ENCODE data around the gene SEMA4B.

Gene SEMA4B

DNA sequence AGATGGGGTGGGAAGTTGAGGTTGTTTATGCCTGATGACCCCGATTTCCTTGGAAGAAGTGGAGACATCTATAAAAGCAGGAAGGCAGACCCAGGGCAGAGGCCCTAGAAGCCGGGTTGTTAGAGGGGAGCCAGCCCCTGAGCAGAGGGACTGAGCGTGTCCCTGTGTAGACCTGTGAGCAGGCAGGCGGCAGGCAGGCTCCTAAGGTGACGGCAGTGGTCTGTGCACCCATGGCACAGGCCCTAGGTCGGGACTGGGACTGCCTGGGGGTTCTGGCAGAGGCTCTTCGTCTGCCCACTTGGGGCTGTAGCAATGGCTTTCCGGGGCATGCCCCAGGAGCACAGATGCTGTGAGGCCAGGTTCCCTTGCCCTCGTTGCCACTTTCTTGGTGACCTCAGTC lies 9.9 kb downstream of the SEMA4B start:
- Histone ChIP-seq H3F3A (ENCODE audit: control insufficient read depth, insufficient read depth) (no peaks in the 10 kb centered on the region; the same call in 1 of the 2 replicates), H3K79me2 (ENCODE audit: control insufficient read depth, low read length) (no peaks in the 10 kb centered on the region), H3K27ac (ENCODE audit: low read depth, low read length) (no peak overlapping the region), H3K27me3 (ENCODE audit: control insufficient read depth, low read length) (no peaks in the 10 kb centered on the region), H4K20me1 (ENCODE audit: control insufficient read depth, insufficient read depth, low read depth, low read length) (no peaks in the 10 kb centered on the region), H3K4me2 (ENCODE audit: low read length) (no peak overlapping the region), H3K9me2 (replicated peaks; ENCODE audit: control insufficient read depth, low read length) (no peaks in the 10 kb centered on the region), H3K4me3 (ENCODE audit: low read length) (no peak overlapping the region), H3K9me3 (ENCODE audit: control insufficient read depth, insufficient read depth, low read length) (no peaks in the 10 kb centered on the region), H3K36me3 (ENCODE audit: control insufficient read depth, low read length) (no peaks in the 10 kb centered on the region), H3K4me1 (ENCODE audit: control insufficient read depth, low read length) (peaks cover 25% of the 10 kb centered on the region)
- TF ChIP-seq EZH2phosphoT487 (IDR thresholded peaks at IDR 0.05; ENCODE audit: borderline replicate concordance, low read length) = no peak
- TF ChIP-seq, protein P1, sequence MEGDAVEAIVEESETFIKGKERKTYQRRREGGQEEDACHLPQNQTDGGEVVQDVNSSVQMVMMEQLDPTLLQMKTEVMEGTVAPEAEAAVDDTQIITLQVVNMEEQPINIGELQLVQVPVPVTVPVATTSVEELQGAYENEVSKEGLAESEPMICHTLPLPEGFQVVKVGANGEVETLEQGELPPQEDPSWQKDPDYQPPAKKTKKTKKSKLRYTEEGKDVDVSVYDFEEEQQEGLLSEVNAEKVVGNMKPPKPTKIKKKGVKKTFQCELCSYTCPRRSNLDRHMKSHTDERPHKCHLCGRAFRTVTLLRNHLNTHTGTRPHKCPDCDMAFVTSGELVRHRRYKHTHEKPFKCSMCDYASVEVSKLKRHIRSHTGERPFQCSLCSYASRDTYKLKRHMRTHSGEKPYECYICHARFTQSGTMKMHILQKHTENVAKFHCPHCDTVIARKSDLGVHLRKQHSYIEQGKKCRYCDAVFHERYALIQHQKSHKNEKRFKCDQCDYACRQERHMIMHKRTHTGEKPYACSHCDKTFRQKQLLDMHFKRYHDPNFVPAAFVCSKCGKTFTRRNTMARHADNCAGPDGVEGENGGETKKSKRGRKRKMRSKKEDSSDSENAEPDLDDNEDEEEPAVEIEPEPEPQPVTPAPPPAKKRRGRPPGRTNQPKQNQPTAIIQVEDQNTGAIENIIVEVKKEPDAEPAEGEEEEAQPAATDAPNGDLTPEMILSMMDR (IDR thresholded peaks at IDR 0.05; ENCODE audit: low read depth, low read length, poor library complexity, severe bottlenecking) = no peak

DNA sequence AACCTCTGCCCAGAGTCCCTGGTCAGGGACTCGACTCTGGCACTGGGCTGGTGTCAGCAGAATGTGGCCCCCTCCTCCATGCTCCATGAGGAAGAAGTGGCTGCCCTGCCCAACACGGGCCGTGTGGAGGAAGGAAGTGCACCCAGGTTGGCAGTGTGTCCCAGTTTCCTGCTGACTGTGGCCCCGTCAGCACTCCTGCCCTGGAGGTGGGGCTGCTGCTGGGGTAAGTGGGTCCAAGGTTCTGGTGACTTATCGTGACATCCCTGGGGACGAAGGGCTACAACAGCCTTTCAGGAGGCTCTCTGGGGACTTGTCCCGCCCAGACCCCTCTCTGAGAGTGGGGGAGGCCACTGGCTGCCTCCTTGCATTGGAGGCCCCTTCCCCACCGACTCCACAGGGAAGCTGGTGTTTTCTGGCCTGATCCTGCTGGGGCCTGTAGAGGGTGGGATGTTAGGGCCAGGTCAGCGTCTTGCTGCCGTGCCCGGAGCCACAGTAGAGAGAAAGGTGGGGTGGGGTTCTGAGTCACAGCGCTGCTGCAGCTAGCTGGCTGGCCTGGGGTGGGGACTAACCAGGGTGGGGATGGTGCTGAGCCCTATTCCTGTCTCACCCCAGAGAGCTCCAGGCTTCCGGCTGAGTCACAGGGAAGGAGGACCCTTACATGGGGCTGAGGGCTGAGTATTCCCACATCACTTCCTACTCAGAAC lies 10.5 kb downstream of the SEMA4B start:
- Histone ChIP-seq H3K4me2 (ENCODE audit: low read length) (no peak overlapping the region), H3K79me2 (ENCODE audit: control insufficient read depth, low read length) (no peaks in the 10 kb centered on the region), H3K4me3 (ENCODE audit: low read length) (no peak overlapping the region), H3K27ac (ENCODE audit: low read depth, low read length) (no peak overlapping the region), H3K9me2 (replicated peaks; ENCODE audit: control insufficient read depth, low read length) (no peaks in the 10 kb centered on the region), H4K20me1 (ENCODE audit: control insufficient read depth, insufficient read depth, low read depth, low read length) (no peaks in the 10 kb centered on the region), H3K9me3 (ENCODE audit: control insufficient read depth, insufficient read depth, low read length) (no peaks in the 10 kb centered on the region), H3K36me3 (ENCODE audit: control insufficient read depth, low read length) (no peaks in the 10 kb centered on the region), H3K27me3 (ENCODE audit: control insufficient read depth, low read length) (no peaks in the 10 kb centered on the region), H3K4me1 (ENCODE audit: control insufficient read depth, low read length) (peaks cover 30% of the 10 kb centered on the region), H3F3A (ENCODE audit: control insufficient read depth, insufficient read depth) (no peaks in the 10 kb centered on the region; the same call in 1 of the 2 replicates)
- TF ChIP-seq EZH2phosphoT487 (IDR thresholded peaks at IDR 0.05; ENCODE audit: borderline replicate concordance, low read length) = no peak
- TF ChIP-seq, protein P1 (IDR thresholded peaks at IDR 0.05; ENCODE audit: low read depth, low read length, poor library complexity, severe bottlenecking) = no peak

DNA sequence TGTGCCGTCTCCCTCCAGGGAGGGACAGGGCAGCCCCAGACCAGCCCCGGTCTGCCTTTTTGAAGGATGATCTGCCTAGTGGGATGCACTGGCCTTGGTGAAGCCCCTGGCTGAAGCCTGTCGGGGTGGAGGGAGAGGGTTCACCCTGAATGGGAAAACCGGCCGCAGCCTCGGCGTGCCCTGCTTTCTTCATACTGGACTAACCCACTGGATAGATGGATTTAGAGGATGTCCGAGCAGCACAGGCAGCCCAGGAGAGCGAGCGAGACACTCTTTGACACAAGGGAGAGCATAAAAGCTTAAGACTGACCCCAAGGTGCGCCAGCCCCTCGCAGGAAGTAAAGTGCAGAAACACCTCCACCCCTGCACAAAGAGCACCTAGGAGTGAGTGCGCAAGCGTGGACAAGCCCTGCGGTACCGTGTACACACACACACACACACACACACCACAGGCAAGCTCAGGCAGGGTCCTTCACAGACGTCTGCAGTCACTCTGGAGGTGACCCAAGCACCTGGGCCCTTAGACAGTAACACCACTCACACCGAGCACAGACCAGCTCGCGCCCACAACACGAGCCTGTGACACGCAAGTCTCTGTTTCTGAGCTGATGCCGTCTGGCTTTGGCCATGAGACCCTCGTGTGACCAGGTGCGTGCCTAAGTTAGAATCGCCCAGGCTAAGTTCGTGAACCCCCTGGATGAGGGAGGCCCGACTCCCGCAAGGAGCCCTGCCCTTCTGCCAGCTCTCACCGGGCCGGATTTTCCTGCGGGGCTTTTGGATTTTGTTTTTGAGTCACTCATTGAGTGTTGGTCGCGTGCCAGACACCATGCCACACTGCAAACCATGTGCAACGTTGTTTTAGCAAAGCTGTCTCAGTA lies 11.3 kb downstream of the SEMA4B start:
- H3K36me3 ChIP-seq (ENCODE audit: control insufficient read depth, low read length) = no peaks in the 10 kb centered on the region
- H3K4me1 ChIP-seq (ENCODE audit: control insufficient read depth, low read length) = peaks cover 38% of the 10 kb centered on the region
- no peaks in the 10 kb centered on the region for H3K9me3 ChIP-seq (ENCODE audit: control insufficient read depth, insufficient read depth, low read length)
- H3K27me3 ChIP-seq (ENCODE audit: control insufficient read depth, low read length) = no peaks in the 10 kb centered on the region
- no peaks in the 10 kb centered on the region for H3K9me2 ChIP-seq (replicated peaks; ENCODE audit: control insufficient read depth, low read length)
- TF ChIP-seq, protein P1 (IDR thresholded peaks at IDR 0.05; ENCODE audit: low read depth, low read length, poor library complexity, severe bottlenecking) = no peak
- no peak for TF ChIP-seq EZH2phosphoT487 (IDR thresholded peaks at IDR 0.05; ENCODE audit: borderline replicate concordance, low read length)
- H3K4me2 ChIP-seq (ENCODE audit: low read length) = no peak overlapping the region
- H4K20me1 ChIP-seq (ENCODE audit: control insufficient read depth, insufficient read depth, low read depth, low read length) = no peaks in the 10 kb centered on the region
- no peak overlapping the region for H3K27ac ChIP-seq (ENCODE audit: low read depth, low read length)
- H3K4me3 ChIP-seq (ENCODE audit: low read length) = no peak overlapping the region
- no peaks in the 10 kb centered on the region; the same call in 1 of the 2 replicates for H3F3A ChIP-seq (ENCODE audit: control insufficient read depth, insufficient read depth)
- H3K79me2 ChIP-seq (ENCODE audit: control insufficient read depth, low read length) = no peaks in the 10 kb centered on the region
